SK-N-SH (cell line): ENCODE results near the gene NPRL2.

Experiments
- EP300 ChIP-seq, 2 experiments: IDR thresholded peaks; 2 replicates each; pipeline versions ENCODE4 v1.4.0 to v1.6.1; 2012; ENCODE audit warnings: borderline replicate concordance in 1 of 2, low read depth in 1 of 2, low read length in 1 of 2
- JUND ChIP-seq: IDR thresholded peaks from 2 replicates; pipeline ENCODE4 v1.4.0; 2012
- MEF2A ChIP-seq: IDR thresholded peaks from 2 replicates; pipeline ENCODE4 v1.4.0; 2012; ENCODE audit warnings: low read depth, borderline replicate concordance
- NFIC ChIP-seq: IDR thresholded peaks from 2 replicates; pipeline ENCODE4 v1.4.0; 2012; ENCODE audit warnings: borderline replicate concordance
- POLR2AphosphoS5 ChIP-seq: IDR thresholded peaks from 2 replicates; pipeline ENCODE4 v1.6.1; 2012; ENCODE audit warnings: low read depth, low read length
- RAD21 ChIP-seq: IDR thresholded peaks from 2 replicates; pipeline ENCODE4 v1.6.1; 2012; ENCODE audit warnings: mild to moderate bottlenecking, low read length
- REST ChIP-seq: IDR thresholded peaks from 2 replicates; pipeline ENCODE4 v1.6.1; 2012; ENCODE audit warnings: mild to moderate bottlenecking, low read depth, low read length, moderate library complexity
- SIN3A ChIP-seq: IDR thresholded peaks from 2 replicates; pipeline ENCODE4 v1.6.1; 2012; ENCODE audit warnings: low read depth, mild to moderate bottlenecking, low read length, moderate library complexity, borderline replicate concordance
- SMC3 ChIP-seq: IDR thresholded peaks from 2 replicates; pipeline ENCODE4 v1.6.1; 2012; ENCODE audit warnings: low read depth, low read length, improper control_type of control experiment
- TCF12 ChIP-seq: IDR thresholded peaks from 2 replicates; pipeline ENCODE4 v1.4.0; 2012
- USF1 ChIP-seq: IDR thresholded peaks from 2 replicates; pipeline ENCODE4 v1.4.0; 2012; ENCODE audit warnings: low read depth, borderline replicate concordance
- YY1 ChIP-seq: IDR thresholded peaks from 2 replicates; pipeline ENCODE4 v1.4.0; 2012; ENCODE audit warnings: low read depth, mild to moderate bottlenecking
- TF ChIP-seq, protein P1 (sequence below): fragments of 200-600 bp; sonication (generic); IDR thresholded peaks from 2 replicates; pipeline ENCODE4 v1.6.1; 2017; ENCODE audit warnings: antibody characterized with exemption, mild to moderate bottlenecking, moderate library complexity

GRCh38 chr3:50300681-50301254, 49.8 kb downstream of the NPRL2 start:
- no peak for TF ChIP-seq SIN3A
- TF ChIP-seq, protein P1, sequence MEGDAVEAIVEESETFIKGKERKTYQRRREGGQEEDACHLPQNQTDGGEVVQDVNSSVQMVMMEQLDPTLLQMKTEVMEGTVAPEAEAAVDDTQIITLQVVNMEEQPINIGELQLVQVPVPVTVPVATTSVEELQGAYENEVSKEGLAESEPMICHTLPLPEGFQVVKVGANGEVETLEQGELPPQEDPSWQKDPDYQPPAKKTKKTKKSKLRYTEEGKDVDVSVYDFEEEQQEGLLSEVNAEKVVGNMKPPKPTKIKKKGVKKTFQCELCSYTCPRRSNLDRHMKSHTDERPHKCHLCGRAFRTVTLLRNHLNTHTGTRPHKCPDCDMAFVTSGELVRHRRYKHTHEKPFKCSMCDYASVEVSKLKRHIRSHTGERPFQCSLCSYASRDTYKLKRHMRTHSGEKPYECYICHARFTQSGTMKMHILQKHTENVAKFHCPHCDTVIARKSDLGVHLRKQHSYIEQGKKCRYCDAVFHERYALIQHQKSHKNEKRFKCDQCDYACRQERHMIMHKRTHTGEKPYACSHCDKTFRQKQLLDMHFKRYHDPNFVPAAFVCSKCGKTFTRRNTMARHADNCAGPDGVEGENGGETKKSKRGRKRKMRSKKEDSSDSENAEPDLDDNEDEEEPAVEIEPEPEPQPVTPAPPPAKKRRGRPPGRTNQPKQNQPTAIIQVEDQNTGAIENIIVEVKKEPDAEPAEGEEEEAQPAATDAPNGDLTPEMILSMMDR = no peak
- no peak for TF ChIP-seq POLR2AphosphoS5
- no peak for TF ChIP-seq REST
- TF ChIP-seq TCF12 = no peak
- TF ChIP-seq MEF2A = no peak
- no peak for TF ChIP-seq USF1
- no peak for TF ChIP-seq SMC3
- TF ChIP-seq RAD21 = no peak
- TF ChIP-seq JUND = no peak
- no peak for TF ChIP-seq EP300 (IDR thresholded peaks at IDR 0.05; ENCODE audit: borderline replicate concordance in 1 of 2, low read depth in 1 of 2, low read length in 1 of 2)
- TF ChIP-seq YY1 = no peak
- no peak for TF ChIP-seq NFIC
